Parathyroid adenoma (tissue), 2 donors: Measurements from ENCODE around the gene ASAP3.

ENCODE experiments used
- H2AFZ ChIP-seq: fragments of 300-600 bp; sonication (generic); one replicate; pipeline ENCODE4 v1.7.0; 2017; ENCODE audit warnings: antibody characterized with exemption, mild to moderate bottlenecking
- H3K27ac ChIP-seq: fragments of 300-600 bp; sonication (generic); one replicate; pipeline ENCODE4 v1.7.0; 2017
- H3K27me3 ChIP-seq: fragments of 300-600 bp; sonication (generic); one replicate; pipeline ENCODE4 v1.7.0; 2017; ENCODE audit warnings: low read length; ENCODE audit not compliant: control insufficient read depth, insufficient read depth
- H3K36me3 ChIP-seq: fragments of 300-600 bp; sonication (generic); one replicate; pipeline ENCODE4 v1.7.0; 2017; ENCODE audit warnings: low read length; ENCODE audit not compliant: control insufficient read depth, insufficient read depth
- H3K4me1 ChIP-seq: fragments of 300-600 bp; sonication (generic); one replicate; pipeline ENCODE4 v1.7.0; 2017; ENCODE audit warnings: control low read depth
- H3K4me2 ChIP-seq: fragments of 300-600 bp; sonication (generic); one replicate; pipeline ENCODE4 v1.7.0; 2017; ENCODE audit warnings: low read length
- H3K4me3 ChIP-seq: fragments of 300-600 bp; sonication (generic); one replicate; pipeline ENCODE4 v1.7.0; 2017; ENCODE audit warnings: low read depth, low read length
- H3K79me2 ChIP-seq: fragments of 300-600 bp; sonication (generic); one replicate; pipeline ENCODE4 v1.7.0; 2017; ENCODE audit warnings: control low read depth
- H3K9ac ChIP-seq: fragments of 300-600 bp; sonication (generic); one replicate; pipeline ENCODE4 v1.7.0; 2017; ENCODE audit warnings: mild to moderate bottlenecking
- H3K9me3 ChIP-seq: fragments of 300-600 bp; sonication (generic); one replicate; pipeline ENCODE4 v1.7.0; 2017; ENCODE audit warnings: low read length; ENCODE audit not compliant: control insufficient read depth
- CTCF ChIP-seq: fragments of 300-600 bp; sonication (generic); IDR thresholded peaks from one replicate; pipeline ENCODE4 v1.7.0; 2017; ENCODE audit warnings: antibody characterized with exemption, mild to moderate bottlenecking
- donor health status: primary hyperparathyroidism.

The ASAP3 gene

GRCh38 chr1:23402286-23403037 lies 81.5 kb downstream of the ASAP3 start:
- Histone ChIP-seq H3K27ac (no peak overlapping the region), H3K4me2 (no peak overlapping the region), H3K36me3 (no peaks in the 10 kb centered on the region), H2AFZ (no peak overlapping the region), H3K9me3 (no peaks in the 10 kb centered on the region), H3K9ac (no peak overlapping the region), H3K79me2 (no peaks in the 10 kb centered on the region), H3K4me3 (no peak overlapping the region), H3K4me1 (peaks cover 7% of the 10 kb centered on the region), H3K27me3 (no peaks in the 10 kb centered on the region)
- TF ChIP-seq CTCF: no peak

GRCh38 chr1:23401313-23401712 lies 82.7 kb downstream of the ASAP3 start:
- no peak overlapping the region for H3K27ac ChIP-seq
- H3K9me3 ChIP-seq: no peaks in the 10 kb centered on the region
- TF ChIP-seq CTCF: no peak
- no peak overlapping the region for H3K4me3 ChIP-seq
- H3K36me3 ChIP-seq: no peaks in the 10 kb centered on the region
- H3K4me2 ChIP-seq: no peak overlapping the region
- H2AFZ ChIP-seq: no peak overlapping the region
- H3K27me3 ChIP-seq: no peaks in the 10 kb centered on the region
- peaks cover 7% of the 10 kb centered on the region for H3K4me1 ChIP-seq
- no peaks in the 10 kb centered on the region for H3K79me2 ChIP-seq
- H3K9ac ChIP-seq: no peak overlapping the region

- no peak for TF ChIP-seq CTCF
- Histone ChIP-seq H2AFZ (no peak overlapping the region), H3K4me1 (peaks cover 7% of the 10 kb centered on the region), H3K79me2 (no peaks in the 10 kb centered on the region), H3K27ac (no peak overlapping the region), H3K36me3 (no peaks in the 10 kb centered on the region), H3K9ac (no peak overlapping the region), H3K4me3 (no peak overlapping the region), H3K27me3 (no peaks in the 10 kb centered on the region), H3K9me3 (no peaks in the 10 kb centered on the region), H3K4me2 (no peak overlapping the region)
These were observed 83.5 kb downstream of the ASAP3 start for GRCh38 chr1:23400324-23401114.

GRCh38 chr1:23399229-23399628 lies 84.8 kb downstream of the ASAP3 start:
- Histone ChIP-seq H3K27ac (no peak overlapping the region), H2AFZ (no peak overlapping the region), H3K79me2 (no peaks in the 10 kb centered on the region), H3K4me2 (no peak overlapping the region), H3K9ac (no peak overlapping the region), H3K9me3 (no peaks in the 10 kb centered on the region), H3K4me3 (no peak overlapping the region), H3K36me3 (no peaks in the 10 kb centered on the region), H3K27me3 (no peaks in the 10 kb centered on the region), H3K4me1 (peaks cover 6% of the 10 kb centered on the region)
- TF ChIP-seq CTCF: no peak
